GM10266 (cell line): ENCODE measurements around the gene PEX16.
"Not testable (repeated sequence)": the region's sequence is repeated elsewhere in the genome, so short reads cannot be mapped to it uniquely, and the experiment has no call there.

ENCODE experiments used
- DNase-seq: peaks from one replicate; pipeline ENCODE4 v3.0.0; 2012; ENCODE audit errors: extremely low spot score
- CTCF ChIP-seq: IDR thresholded peaks from 2 replicates; pipeline ENCODE4 v1.5.1; 2012; ENCODE audit warnings: mild to moderate bottlenecking, low read depth; ENCODE audit not compliant: control insufficient read depth, insufficient read depth; ENCODE audit errors: missing control alignments

The PEX16 gene

GRCh38 chr11:45906965-45907611 is 10.6 kb downstream of the PEX16 start, which contains the start of gene FREY1:
Gene FREY1 (minus strand): TSS chr11:45907271. CDS start chr11:45907245, 26 bp downstream.
- DNase-seq, result no peak
- no peak for TF ChIP-seq CTCF

- TF ChIP-seq CTCF, result no peak
- no peak for DNase-seq
These were observed 11.5 kb downstream of the PEX16 start for GRCh38 chr11:45906096-45906682.

- not testable (repeated sequence) for DNase-seq
These were observed 12.1 kb downstream of the PEX16 start for GRCh38 chr11:45905576-45905975.

GRCh38 chr11:45905095-45905494 is 12.6 kb downstream of the PEX16 start:
- no peak for TF ChIP-seq CTCF

GRCh38 chr11:45904309-45904915 is 13.3 kb downstream of the PEX16 start:
- no peak for DNase-seq
- TF ChIP-seq CTCF, result no peak

More at GRCh38 chr11:45905095-45905494, 12.6 kb downstream of the PEX16 start:
- no peak for DNase-seq

- no peak for TF ChIP-seq CTCF
- DNase-seq, result no peak
These were observed 15.0 kb downstream of the PEX16 start for GRCh38 chr11:45902452-45903380.

- no peak for DNase-seq
- TF ChIP-seq CTCF, result no peak
These were observed 16.1 kb downstream of the PEX16 start for GRCh38 chr11:45901626-45902025.
